AG04450 (cell line): ENCODE measurements around the gene GLYATL1B. TPM values are rescaled to one million over a fixed set of nuclear protein-coding genes. Genes with fewer than 3 reads are reported as not detected.
"Not testable (repeated sequence)": the region's sequence is repeated elsewhere in the genome, so short reads cannot be mapped to it uniquely, and the experiment has no call there.

Source experiments
- CTCF ChIA-PET: fragments of 300-600, 350-600 bp; formaldehyde crosslinking; extraction: SDS; loops from one replicate; lab custom pipeline; 2022; ENCODE audit warnings: antibody characterized with exemption, inconsistent platforms; lab: Charles Lee
- POLR2A ChIA-PET: fragments of 350-600 bp; formaldehyde crosslinking; extraction: SDS; loops from one replicate; lab custom pipeline; 2021; ENCODE audit warnings: antibody characterized with exemption, inconsistent platforms; lab: Yijun Ruan, JAX
- DNase-seq: peaks from one replicate; pipeline ENCODE4 v3.0.0-alpha.2; 2011; ENCODE audit warnings: low read depth, low spot score
- H3K27ac ChIP-seq: one replicate; pipeline ENCODE4 v1.5.1; 2012; ENCODE audit warnings: low read depth, low read length, control low read depth
- H3K27me3 ChIP-seq: one replicate; pipeline ENCODE4 v1.6.0; 2012; ENCODE audit warnings: low read length; ENCODE audit not compliant: control insufficient read depth, insufficient read depth
- H3K4me3 ChIP-seq: 2 replicates; pipeline ENCODE4 v1.5.1; 2011; ENCODE audit warnings: mild to moderate bottlenecking, low read depth, low read length, control low read depth
- H3K9me3 ChIP-seq: 2 replicates; pipeline ENCODE4 v1.5.1; 2012; ENCODE audit warnings: low read length; ENCODE audit not compliant: control insufficient read depth, insufficient read depth
- CTCF ChIP-seq: IDR thresholded peaks from 2 replicates; pipeline ENCODE4 v1.5.1; 2011; ENCODE audit warnings: low read depth, low read length, control low read depth, inconsistent platforms
- polyA plus RNA-seq: library from polyadenylated mRNA; depleted of rRNA; stranded (reverse); fragments of >200 nt; gene quantifications from 2 replicates; pipeline ENCODE4 v1.2.3, GENCODE V29; 2011

Gene GLYATL1B
- polyA plus RNA-seq, 1 experiment, result not detected

- no peak overlapping the region for H3K27ac ChIP-seq
- TF ChIP-seq CTCF, result no peak
- DNase-seq, result no peak
- H3K4me3 ChIP-seq, result no peak overlapping the region
- POLR2A ChIA-PET, result no interaction called here
- CTCF ChIA-PET, result interaction anchor here (0.8 to 2.1 kb wide), 2 partner anchors 19 to 24 kb away, joined by 4 to 6 read pairs; no protein-coding TSS in a partner anchor
- H3K9me3 ChIP-seq, result no peaks in the 10 kb centered on the region
- no peaks in the 10 kb centered on the region for H3K27me3 ChIP-seq
Measured at GRCh38 chr11:59076876-59077571, 9.1 kb upstream of the GLYATL1B start.

- TF ChIP-seq CTCF, result no peak
- CTCF ChIA-PET, result interaction anchor here (1.1 to 3.0 kb wide), 3 partner anchors 20 to 57 kb away, joined by 3 to 10 read pairs (median 6); no protein-coding TSS in a partner anchor
Measured at GRCh38 chr11:59078435-59078834, 7.7 kb upstream of the GLYATL1B start.

GRCh38 chr11:59079086-59079485, 7.0 kb upstream of the GLYATL1B start:
- no peak for DNase-seq
- ChIA-PET POLR2A (no interaction called here), CTCF (interaction anchor here (1.1 to 3.0 kb wide), 3 partner anchors 21 to 57 kb away, joined by 3 to 10 read pairs (median 6); no protein-coding TSS in a partner anchor)
- no peak for TF ChIP-seq CTCF
- Histone ChIP-seq H3K9me3 (no peaks in the 10 kb centered on the region), H3K27me3 (no peaks in the 10 kb centered on the region), H3K4me3 (no peak overlapping the region), H3K27ac (no peak overlapping the region)

More at GRCh38 chr11:59078435-59078834, 7.7 kb upstream of the GLYATL1B start:
- H3K9me3 ChIP-seq, result no peaks in the 10 kb centered on the region
- no peaks in the 10 kb centered on the region for H3K27me3 ChIP-seq
- no peak for DNase-seq
- no peak overlapping the region for H3K27ac ChIP-seq
- H3K4me3 ChIP-seq, result no peak overlapping the region
- POLR2A ChIA-PET, result no interaction called here

- POLR2A ChIA-PET, H3K4me3 ChIP-seq, H3K9me3 ChIP-seq, H3K27ac ChIP-seq, DNase-seq, H3K27me3 ChIP-seq: not testable (repeated sequence)
- CTCF ChIA-PET, result interaction anchor here (1.5 to 3.0 kb wide), 2 partner anchors 27 to 55 kb away, joined by 8 to 10 read pairs; no protein-coding TSS in a partner anchor
Measured at GRCh38 chr11:59080421-59080820, 5.7 kb upstream of the GLYATL1B start.

- H3K27ac ChIP-seq, CTCF ChIA-PET, H3K27me3 ChIP-seq, H3K9me3 ChIP-seq, DNase-seq, H3K4me3 ChIP-seq, POLR2A ChIA-PET: not testable (repeated sequence)
Measured at GRCh38 chr11:59081430-59082020, 4.6 kb upstream of the GLYATL1B start.

- Histone ChIP-seq H3K27ac (no peak overlapping the region), H3K9me3 (no peaks in the 10 kb centered on the region), H3K27me3 (no peaks in the 10 kb centered on the region), H3K4me3 (no peak overlapping the region)
- CTCF ChIA-PET, result interaction anchor here (0.9 to 1.0 kb wide), 2 partner anchors 9 to 47 kb away, joined by 4 read pairs; no protein-coding TSS in a partner anchor
- TF ChIP-seq CTCF, result no peak
- no peak for DNase-seq
- POLR2A ChIA-PET, result no interaction called here
Measured at GRCh38 chr11:59088162-59088561, 2.1 kb downstream of the GLYATL1B start.

GRCh38 chr11:59093576-59093975, 7.5 kb downstream of the GLYATL1B start:
- CTCF ChIA-PET, result interaction anchor here (1.0 kb wide), 1 partner anchor 42 kb away, joined by 3 read pairs; no protein-coding TSS in a partner anchor
- H3K9me3 ChIP-seq, DNase-seq, H3K27me3 ChIP-seq, H3K4me3 ChIP-seq, H3K27ac ChIP-seq, POLR2A ChIA-PET: not testable (repeated sequence)

- CTCF ChIA-PET, result interaction anchor here (1.5 to 4.1 kb wide), 3 partner anchors 41 to 126 kb away, joined by 4 to 66 read pairs (median 58); no protein-coding TSS in a partner anchor
- POLR2A ChIA-PET, H3K4me3 ChIP-seq, H3K27me3 ChIP-seq, DNase-seq, H3K9me3 ChIP-seq, H3K27ac ChIP-seq: not testable (repeated sequence)
Measured at GRCh38 chr11:59095225-59095624, 9.1 kb downstream of the GLYATL1B start.
